GM12865 (cell line): ENCODE measurements around the gene PPT2.
A peak's percentile ranks its signal among the peaks of the same experiment; 100 is the strongest.

Experiments
- DNase-seq: peaks from one replicate; pipeline ENCODE4 v3.0.0; 2010; ENCODE audit warnings: low read depth
- H3K4me3 ChIP-seq: 2 replicates; pipeline ENCODE4 v1.5.1; 2011; ENCODE audit warnings: mild to moderate bottlenecking, low read depth, low read length, control low read depth
- TF ChIP-seq, protein P1 (sequence below): IDR thresholded peaks from 2 replicates; pipeline ENCODE4 v1.5.1; 2011; ENCODE audit warnings: low read length, control low read depth, low read depth, inconsistent platforms; ENCODE audit not compliant: insufficient read depth; ENCODE audit errors: missing control alignments

The PPT2 gene

DNA sequence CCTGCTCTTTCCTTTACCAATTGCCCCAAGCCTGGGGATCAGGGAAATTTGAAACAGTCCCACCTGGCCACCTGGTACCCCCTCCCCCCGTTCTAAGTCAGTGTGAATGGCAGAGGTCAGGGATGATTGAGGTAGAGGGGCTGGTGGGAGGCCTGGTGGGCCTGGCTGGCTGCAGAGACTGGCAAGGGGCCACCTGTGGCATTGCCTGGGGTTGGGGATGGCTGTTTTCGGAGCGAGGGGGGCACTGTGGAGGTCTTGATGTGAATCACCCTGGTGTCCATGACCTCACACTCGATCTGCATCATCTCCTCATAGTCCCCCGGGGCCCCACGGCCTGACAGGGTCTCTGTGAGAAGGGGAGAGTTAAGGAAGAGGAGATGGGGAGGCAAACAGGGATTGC lies 38.3 kb upstream of the PPT2 start:
- H3K4me3 ChIP-seq = no peak overlapping the region
- DNase-seq = no peak
- TF ChIP-seq, protein P1, sequence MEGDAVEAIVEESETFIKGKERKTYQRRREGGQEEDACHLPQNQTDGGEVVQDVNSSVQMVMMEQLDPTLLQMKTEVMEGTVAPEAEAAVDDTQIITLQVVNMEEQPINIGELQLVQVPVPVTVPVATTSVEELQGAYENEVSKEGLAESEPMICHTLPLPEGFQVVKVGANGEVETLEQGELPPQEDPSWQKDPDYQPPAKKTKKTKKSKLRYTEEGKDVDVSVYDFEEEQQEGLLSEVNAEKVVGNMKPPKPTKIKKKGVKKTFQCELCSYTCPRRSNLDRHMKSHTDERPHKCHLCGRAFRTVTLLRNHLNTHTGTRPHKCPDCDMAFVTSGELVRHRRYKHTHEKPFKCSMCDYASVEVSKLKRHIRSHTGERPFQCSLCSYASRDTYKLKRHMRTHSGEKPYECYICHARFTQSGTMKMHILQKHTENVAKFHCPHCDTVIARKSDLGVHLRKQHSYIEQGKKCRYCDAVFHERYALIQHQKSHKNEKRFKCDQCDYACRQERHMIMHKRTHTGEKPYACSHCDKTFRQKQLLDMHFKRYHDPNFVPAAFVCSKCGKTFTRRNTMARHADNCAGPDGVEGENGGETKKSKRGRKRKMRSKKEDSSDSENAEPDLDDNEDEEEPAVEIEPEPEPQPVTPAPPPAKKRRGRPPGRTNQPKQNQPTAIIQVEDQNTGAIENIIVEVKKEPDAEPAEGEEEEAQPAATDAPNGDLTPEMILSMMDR = no peak

GRCh38 chr6:32116674-32117073 lies 37.3 kb upstream of the PPT2 start:
- TF ChIP-seq, protein P1 = no peak
- no peak for DNase-seq
- no peak overlapping the region for H3K4me3 ChIP-seq

DNA sequence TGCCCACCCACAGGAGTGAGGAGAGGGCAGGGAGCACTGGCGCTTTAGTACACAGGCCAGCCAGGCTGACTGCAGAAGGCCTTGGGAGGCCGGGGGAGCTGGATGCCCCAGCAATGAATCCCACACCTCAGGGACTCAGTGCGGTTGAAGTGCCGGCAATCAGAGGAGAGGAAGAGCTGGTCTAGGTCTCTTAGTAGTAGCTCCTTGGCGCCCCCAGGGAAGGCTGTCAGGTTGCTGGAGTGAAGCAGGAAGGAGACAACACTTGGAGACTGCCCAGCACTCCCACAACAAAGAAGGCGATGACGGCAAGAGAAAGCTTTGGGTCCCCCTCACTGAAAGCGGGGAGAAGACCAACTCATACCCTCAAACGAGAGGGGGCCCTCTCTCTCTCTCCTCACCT lies 36.5 kb upstream of the PPT2 start:
- H3K4me3 ChIP-seq = no peak overlapping the region
- DNase-seq = no peak
- TF ChIP-seq, protein P1 = no peak

- no peak overlapping the region for H3K4me3 ChIP-seq
- TF ChIP-seq, protein P1 = peak; percentile 89
- peak; percentile 82 for DNase-seq
Observed at GRCh38 chr6:32118782-32119628, 34.9 kb upstream of the PPT2 start.

DNA sequence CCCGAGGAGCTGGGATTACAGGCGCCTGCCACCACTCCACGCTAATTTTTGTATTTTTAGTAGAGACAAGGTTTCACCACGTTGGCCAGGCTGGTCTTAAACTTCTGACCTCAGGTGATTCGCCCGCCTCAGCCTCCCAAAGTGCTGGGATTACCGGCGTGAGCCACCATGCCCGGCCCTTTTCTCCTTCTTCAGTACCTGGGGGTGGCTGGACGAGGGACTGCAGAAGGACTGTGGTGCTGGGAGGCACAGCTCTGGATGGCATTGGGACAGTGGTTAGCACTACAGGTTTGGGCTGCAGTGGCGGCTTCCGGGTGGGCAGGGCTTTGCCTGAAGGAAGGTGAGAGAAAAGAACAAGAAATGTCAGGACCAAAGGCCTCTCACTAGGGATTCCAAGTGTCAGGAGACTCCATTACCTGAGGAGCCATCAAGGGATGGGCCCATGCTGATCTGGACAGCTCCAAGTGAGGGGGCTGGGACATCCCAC lies 33.3 kb upstream of the PPT2 start:
- no peak for DNase-seq
- TF ChIP-seq, protein P1 = no peak

DNA sequence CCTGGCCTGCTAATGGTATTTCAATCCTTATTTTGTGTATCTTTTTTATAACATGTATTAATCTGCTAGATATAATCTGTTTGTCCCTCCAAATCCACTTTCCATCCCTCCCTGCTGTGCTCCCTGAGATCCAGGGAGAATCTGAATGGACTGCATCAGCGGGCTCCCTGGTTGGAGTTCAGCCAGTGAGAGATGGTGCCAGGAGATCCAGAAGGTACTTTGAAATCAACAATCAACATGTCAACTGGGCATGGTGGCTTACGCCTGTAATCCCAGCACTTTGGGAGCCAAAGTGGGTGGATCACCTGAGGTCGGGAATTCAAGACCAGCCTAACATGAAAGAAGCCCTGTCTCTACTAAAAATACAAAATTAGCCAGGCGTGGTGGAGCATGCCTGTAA lies 30.3 kb upstream of the PPT2 start:
- H3K4me3 ChIP-seq = no peak overlapping the region
- TF ChIP-seq, protein P1 = no peak
- no peak for DNase-seq

More for the DNA sequence above, 33.3 kb upstream of the PPT2 start:
- no peak overlapping the region for H3K4me3 ChIP-seq
